Tibial artery (tissue), 4 donors: ENCODE results near the gene PEX6.

Source experiments
- DNase-seq, 2 donors: peaks; one replicate each; pipeline ENCODE4 v3.0.0-alpha.2; 2019
- H3K27ac ChIP-seq, 2 donors: fragments of 200-600 bp; sonication (generic) in 1 of 2; 1 replicate in 1 of 2; 2 replicates in 1 of 2; pipeline ENCODE4 v1.5.1; 2018 to 2019; ENCODE audit warnings: mild to moderate bottlenecking in 1 of 2
- H3K27me3 ChIP-seq, 2 donors: fragments of 200-600 bp; sonication (generic) in 1 of 2; one replicate each; pipeline versions ENCODE4 v1.5.1 to v1.6.0; 2016 to 2019
- H3K36me3 ChIP-seq, 3 donors: fragments of 200-600 bp; sonication (generic) in 2 of 3; one replicate each; pipeline ENCODE4 v1.5.1; 2016 to 2019; ENCODE audit warnings: mild to moderate bottlenecking in 2 of 3
- H3K4me1 ChIP-seq, 4 donors: fragments of 200-600 bp; sonication (generic) in 2 of 4; 1 replicate in 3 of 4; 2 replicates in 1 of 4; pipeline ENCODE4 v1.5.1; 2016 to 2019
- H3K4me3 ChIP-seq, 2 donors: fragments of 200-600 bp; sonication (generic) in 1 of 2; 1 replicate in 1 of 2; 2 replicates in 1 of 2; pipeline ENCODE4 v1.5.1; 2018 to 2019; ENCODE audit warnings: mild to moderate bottlenecking in 2 of 2
- H3K9me3 ChIP-seq, 3 donors: fragments of 200-600 bp; sonication (generic) in 1 of 3; one replicate each; pipeline ENCODE4 v1.5.1; 2016 to 2019
- intact Hi-C: fragments of 100-400 bp; cut with DNase I; formaldehyde crosslinking; loops from one replicate; pipeline ENCODE4 v1.15.0; 2023; ENCODE audit warnings: low total_unique reads
- TF ChIP-seq, protein P1 (sequence below), 2 experiments: fragments of 200-600 bp in 1 of 2; fragments of 450-650 bp in 1 of 2; IDR thresholded peaks; one replicate each; pipeline ENCODE4 v1.5.1; 2017 to 2019; ENCODE audit warnings: antibody characterized with exemption in 2 of 2, mild to moderate bottlenecking in 1 of 2, moderate library complexity in 1 of 2

PEX6 gene, protein sequence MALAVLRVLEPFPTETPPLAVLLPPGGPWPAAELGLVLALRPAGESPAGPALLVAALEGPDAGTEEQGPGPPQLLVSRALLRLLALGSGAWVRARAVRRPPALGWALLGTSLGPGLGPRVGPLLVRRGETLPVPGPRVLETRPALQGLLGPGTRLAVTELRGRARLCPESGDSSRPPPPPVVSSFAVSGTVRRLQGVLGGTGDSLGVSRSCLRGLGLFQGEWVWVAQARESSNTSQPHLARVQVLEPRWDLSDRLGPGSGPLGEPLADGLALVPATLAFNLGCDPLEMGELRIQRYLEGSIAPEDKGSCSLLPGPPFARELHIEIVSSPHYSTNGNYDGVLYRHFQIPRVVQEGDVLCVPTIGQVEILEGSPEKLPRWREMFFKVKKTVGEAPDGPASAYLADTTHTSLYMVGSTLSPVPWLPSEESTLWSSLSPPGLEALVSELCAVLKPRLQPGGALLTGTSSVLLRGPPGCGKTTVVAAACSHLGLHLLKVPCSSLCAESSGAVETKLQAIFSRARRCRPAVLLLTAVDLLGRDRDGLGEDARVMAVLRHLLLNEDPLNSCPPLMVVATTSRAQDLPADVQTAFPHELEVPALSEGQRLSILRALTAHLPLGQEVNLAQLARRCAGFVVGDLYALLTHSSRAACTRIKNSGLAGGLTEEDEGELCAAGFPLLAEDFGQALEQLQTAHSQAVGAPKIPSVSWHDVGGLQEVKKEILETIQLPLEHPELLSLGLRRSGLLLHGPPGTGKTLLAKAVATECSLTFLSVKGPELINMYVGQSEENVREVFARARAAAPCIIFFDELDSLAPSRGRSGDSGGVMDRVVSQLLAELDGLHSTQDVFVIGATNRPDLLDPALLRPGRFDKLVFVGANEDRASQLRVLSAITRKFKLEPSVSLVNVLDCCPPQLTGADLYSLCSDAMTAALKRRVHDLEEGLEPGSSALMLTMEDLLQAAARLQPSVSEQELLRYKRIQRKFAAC

DNA sequence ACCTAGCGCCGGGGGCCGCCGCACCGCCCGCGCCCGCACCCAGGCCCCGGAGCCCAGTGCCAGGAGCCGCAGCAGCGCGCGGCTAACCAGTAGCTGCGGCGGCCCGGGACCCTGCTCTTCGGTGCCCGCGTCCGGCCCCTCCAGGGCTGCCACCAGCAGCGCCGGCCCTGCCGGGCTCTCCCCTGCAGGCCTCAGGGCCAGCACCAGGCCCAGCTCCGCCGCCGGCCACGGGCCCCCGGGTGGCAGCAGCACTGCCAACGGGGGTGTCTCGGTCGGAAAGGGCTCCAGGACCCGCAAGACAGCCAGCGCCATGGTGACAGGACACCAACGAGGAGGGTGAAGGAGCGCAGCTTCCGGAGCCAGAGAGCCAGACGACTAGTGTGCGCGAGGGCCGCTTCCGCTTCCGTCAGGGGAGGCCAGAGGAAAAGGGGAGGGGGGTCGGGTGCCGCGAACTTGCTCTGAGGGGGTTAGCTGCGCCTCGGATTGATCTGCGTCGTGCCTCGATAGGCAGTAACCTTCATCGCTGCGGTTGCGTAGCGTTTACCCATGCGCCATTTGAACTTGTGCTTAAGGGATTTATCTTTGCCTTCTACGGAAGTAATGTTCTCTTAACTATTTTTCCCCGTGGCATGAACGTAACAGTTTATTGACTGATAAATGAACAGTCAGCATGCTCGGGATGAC, at the start of gene PEX6:
PEX6 (minus strand) TSS at position 343 of the 684 bp plus-strand sequence; CDS start at position 312, 31 bp downstream.
- TF ChIP-seq, protein P1, sequence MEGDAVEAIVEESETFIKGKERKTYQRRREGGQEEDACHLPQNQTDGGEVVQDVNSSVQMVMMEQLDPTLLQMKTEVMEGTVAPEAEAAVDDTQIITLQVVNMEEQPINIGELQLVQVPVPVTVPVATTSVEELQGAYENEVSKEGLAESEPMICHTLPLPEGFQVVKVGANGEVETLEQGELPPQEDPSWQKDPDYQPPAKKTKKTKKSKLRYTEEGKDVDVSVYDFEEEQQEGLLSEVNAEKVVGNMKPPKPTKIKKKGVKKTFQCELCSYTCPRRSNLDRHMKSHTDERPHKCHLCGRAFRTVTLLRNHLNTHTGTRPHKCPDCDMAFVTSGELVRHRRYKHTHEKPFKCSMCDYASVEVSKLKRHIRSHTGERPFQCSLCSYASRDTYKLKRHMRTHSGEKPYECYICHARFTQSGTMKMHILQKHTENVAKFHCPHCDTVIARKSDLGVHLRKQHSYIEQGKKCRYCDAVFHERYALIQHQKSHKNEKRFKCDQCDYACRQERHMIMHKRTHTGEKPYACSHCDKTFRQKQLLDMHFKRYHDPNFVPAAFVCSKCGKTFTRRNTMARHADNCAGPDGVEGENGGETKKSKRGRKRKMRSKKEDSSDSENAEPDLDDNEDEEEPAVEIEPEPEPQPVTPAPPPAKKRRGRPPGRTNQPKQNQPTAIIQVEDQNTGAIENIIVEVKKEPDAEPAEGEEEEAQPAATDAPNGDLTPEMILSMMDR (IDR thresholded peaks at IDR 0.05) = no peak
- intact Hi-C loops = loop anchor here (10.0 kb wide), 1 partner anchor 74 kb away; no protein-coding TSS in a partner anchor

DNA sequence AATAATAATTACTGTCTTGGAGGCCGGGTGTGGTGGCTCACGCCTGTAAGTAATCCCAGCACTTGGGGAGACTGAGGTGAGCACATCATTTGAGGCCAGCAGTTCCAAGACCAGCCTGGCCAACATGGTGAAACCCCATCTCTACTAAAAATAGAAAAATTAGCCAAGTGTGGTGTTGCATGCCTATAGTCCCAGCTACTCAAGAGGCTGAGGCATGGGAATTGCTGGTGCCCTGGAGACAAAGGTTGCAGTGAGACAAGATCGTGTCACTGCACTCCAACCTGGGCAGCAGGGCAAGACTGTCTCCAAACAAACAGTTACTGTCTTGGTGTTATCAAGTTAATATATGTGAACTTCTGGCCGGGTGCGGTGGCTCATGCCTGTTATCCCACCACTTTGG, 47.4 kb upstream of the PEX6 start:
- DNase-seq = no peak
- H3K9me3 ChIP-seq = no peaks in the 10 kb centered on the region
- H3K27ac ChIP-seq = no peak overlapping the region
- intact Hi-C loops = no loop called here
- H3K4me3 ChIP-seq = no peak overlapping the region
- TF ChIP-seq, protein P1 (IDR thresholded peaks at IDR 0.05) = no peak
- H3K36me3 ChIP-seq = peaks cover 62 to 69% (median 68%) of the 10 kb centered on the region in 3 donors
- peaks cover 0 to 23% (median 16%) of the 10 kb centered on the region in 4 donors for H3K4me1 ChIP-seq
- no peaks in the 10 kb centered on the region for H3K27me3 ChIP-seq

More for the DNA sequence above, at the start of gene PEX6:
- Histone ChIP-seq H3K27ac (peak within 1 kb of the TSS; percentile 86 to 87), H3K27me3 (no peaks in the 10 kb centered on the region), H3K4me1 (peaks cover 0 to 49% (median 28%) of the 10 kb centered on the region in 4 donors), H3K4me3 (peak within 1 kb of the TSS; percentile 82 to 91), H3K9me3 (no peaks in the 10 kb centered on the region), H3K36me3 (peaks cover 0 to 3% (median 0%) of the 10 kb centered on the region in 3 donors)
- peak; percentile 81 to 94 for DNase-seq

DNA sequence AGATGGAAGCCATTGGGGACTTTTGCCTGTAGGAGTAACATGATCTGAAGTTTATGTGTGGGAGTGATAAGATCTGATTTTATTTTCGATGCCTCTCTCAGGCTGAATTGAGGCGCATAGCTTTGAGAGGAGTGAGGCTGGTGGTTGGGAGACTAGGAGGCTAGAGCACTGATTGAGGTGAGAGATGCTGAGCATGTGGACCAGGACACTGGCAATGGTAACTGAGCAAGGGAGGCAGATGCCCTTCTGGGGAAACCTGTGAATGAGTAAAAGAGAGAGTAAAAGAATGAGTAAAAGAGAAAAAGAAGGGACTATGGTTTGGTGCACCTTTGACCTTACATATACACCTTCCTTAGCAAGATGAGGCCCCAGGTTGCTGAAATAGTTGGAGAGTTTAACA, 45.5 kb upstream of the PEX6 start:
- no peak for DNase-seq
- intact Hi-C loops = no loop called here
- Histone ChIP-seq H3K27ac (no peak overlapping the region), H3K4me1 (peaks cover 0 to 33% (median 20%) of the 10 kb centered on the region in 4 donors), H3K4me3 (no peak overlapping the region), H3K27me3 (no peaks in the 10 kb centered on the region), H3K36me3 (peaks cover 49 to 57% (median 56%) of the 10 kb centered on the region in 3 donors), H3K9me3 (no peaks in the 10 kb centered on the region)
- TF ChIP-seq, protein P1 (IDR thresholded peaks at IDR 0.05) = no peak

DNA sequence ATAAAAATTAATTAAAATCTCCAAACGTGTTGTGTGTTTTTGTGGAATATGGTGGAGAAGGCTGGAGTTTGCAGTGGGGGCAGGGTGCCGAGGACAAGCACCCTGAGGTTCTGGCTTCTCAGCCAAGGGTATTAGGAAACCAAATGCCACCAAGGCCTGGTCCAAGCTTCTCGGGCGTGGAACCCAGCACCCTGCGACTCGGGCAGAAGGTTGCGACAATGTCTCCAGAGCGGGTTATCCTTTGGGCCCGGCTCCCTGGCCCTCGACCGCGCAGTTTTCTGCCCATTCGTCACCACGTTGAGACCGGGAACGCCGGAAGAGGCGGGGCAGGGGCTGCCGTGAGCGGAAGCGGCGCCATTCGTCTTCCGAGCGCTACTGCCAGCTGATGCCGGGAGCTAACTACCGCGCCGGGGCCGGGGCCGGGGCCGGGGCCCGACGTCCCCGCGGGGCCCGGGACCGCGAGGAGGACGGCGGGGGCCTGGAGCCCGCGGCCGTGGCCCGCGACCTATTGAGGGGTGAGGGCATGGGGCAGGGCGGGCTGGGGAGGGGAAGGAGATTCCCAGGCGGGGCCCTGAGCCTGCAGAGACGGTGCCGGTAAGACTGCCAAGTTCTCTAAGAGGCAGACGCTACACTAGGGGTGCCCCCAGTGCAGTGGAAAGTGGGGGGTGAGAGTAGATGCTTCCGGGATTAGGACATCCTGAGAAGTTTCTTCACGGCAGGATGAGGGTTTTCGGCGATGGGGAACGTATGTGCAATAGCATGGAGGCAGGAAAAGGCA, 42.5 kb upstream of the PEX6 start, which contains the start of gene RRP36:
RRP36 (plus strand) TSS at position 354 of the 778 bp plus-strand sequence; CDS start at position 386, 32 bp downstream.
- Histone ChIP-seq H3K36me3 (peaks cover 29 to 51% (median 49%) of the 10 kb centered on the region in 3 donors), H3K27ac (peak within 1 kb of the TSS; percentile 86 to 87), H3K4me3 (peak within 1 kb of the TSS; percentile 86 to 90), H3K4me1 (peaks cover 0 to 47% (median 31%) of the 10 kb centered on the region in 4 donors), H3K27me3 (no peaks in the 10 kb centered on the region), H3K9me3 (no peaks in the 10 kb centered on the region)
- peak; percentile 79 to 88 for DNase-seq
- TF ChIP-seq, protein P1 (IDR thresholded peaks at IDR 0.05) = no peak
- intact Hi-C loops = no loop called here
